GM12865 (cell line): ENCODE measurements around the gene ZNF83.

Experiments used
- DNase-seq: peaks from one replicate; pipeline ENCODE4 v3.0.0; 2010; ENCODE audit warnings: low read depth
- H3K4me3 ChIP-seq: 2 replicates; pipeline ENCODE4 v1.5.1; 2011; ENCODE audit warnings: mild to moderate bottlenecking, low read depth, low read length, control low read depth
- TF ChIP-seq, protein P1 (sequence below): IDR thresholded peaks from 2 replicates; pipeline ENCODE4 v1.5.1; 2011; ENCODE audit warnings: low read length, control low read depth, low read depth, inconsistent platforms; ENCODE audit not compliant: insufficient read depth; ENCODE audit errors: missing control alignments

The ZNF83 gene

DNA sequence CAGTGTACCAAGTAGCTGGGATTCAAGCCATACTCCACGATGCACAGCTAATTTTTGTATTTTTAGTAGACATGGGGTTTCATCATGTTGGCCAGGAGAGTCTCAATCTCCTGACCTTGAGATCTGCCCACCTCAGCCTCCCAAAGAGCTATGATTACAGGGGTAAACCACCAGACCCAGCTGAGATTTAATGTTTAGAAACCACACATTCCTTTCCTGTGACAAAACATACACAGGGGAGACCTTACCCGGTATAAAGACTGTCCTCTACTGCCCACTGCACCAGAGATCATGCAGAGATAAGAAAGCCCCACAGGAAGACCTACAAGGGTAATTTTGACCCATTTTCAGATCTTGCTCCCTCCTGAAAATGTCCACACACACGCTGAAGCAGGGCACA, 22.8 kb upstream of the ZNF83 start:
- no peak overlapping the region for H3K4me3 ChIP-seq
- TF ChIP-seq, protein P1, sequence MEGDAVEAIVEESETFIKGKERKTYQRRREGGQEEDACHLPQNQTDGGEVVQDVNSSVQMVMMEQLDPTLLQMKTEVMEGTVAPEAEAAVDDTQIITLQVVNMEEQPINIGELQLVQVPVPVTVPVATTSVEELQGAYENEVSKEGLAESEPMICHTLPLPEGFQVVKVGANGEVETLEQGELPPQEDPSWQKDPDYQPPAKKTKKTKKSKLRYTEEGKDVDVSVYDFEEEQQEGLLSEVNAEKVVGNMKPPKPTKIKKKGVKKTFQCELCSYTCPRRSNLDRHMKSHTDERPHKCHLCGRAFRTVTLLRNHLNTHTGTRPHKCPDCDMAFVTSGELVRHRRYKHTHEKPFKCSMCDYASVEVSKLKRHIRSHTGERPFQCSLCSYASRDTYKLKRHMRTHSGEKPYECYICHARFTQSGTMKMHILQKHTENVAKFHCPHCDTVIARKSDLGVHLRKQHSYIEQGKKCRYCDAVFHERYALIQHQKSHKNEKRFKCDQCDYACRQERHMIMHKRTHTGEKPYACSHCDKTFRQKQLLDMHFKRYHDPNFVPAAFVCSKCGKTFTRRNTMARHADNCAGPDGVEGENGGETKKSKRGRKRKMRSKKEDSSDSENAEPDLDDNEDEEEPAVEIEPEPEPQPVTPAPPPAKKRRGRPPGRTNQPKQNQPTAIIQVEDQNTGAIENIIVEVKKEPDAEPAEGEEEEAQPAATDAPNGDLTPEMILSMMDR, result no peak
- no peak for DNase-seq

DNA sequence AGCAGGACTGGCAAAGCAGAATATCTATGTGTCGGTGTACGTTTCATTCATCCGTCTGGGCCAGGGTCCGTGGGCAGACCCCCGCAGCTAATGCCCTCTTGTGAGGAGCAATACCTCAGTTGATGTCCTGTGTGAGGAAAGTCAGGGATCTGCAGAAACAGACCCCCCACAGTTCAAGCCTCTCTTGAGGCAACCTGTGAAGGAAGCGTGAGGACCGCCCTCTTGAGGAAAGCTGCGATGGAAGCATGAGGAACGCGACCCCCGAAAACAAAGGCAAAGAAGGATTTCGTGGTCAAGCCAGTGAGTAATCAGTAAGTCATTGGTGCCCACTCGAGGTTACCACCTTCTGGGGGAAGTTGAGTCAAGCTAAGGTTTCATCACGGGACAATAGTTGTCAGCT, 20.9 kb upstream of the ZNF83 start:
- H3K4me3 ChIP-seq, result no peak overlapping the region
- DNase-seq, result no peak
- TF ChIP-seq, protein P1, result no peak

DNA sequence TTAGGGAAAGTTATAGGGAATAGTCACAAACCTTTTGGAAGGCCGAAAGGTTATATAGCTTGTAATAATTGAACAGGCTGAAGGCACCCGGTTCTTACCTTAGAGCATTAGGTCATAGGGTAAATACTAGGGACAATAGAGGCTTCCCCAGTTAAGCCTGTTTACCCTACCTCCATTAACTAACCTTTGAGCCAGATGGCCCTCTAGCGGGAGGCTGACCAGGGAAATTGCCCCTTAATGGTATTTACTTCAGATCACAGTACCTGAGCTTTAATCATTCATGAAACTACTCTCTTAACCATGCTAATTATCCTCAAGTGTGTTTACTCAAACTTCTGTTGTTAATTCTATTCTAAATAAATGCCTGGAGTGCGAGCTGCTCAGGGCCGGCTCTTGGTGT, 20.4 kb upstream of the ZNF83 start:
- no peak for DNase-seq
- no peak overlapping the region for H3K4me3 ChIP-seq
- TF ChIP-seq, protein P1, result no peak

DNA sequence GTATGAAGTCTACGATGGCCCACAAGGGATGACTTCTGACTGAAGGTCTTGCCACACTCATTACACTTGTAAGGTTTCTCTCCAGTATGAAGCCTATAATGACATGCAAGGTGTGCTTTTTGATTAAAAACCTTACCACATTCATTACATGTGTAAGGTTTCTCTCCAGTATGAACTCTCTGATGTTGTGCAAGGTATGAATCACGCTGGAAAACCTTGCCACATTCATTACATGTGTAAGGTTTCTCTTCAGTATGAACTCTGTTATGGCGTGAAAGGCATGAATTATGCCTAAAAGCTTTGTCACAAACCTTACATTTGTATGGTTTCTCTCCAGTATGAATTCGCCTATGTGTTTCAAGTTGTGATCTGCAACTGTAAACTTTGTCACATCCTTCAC, 15.0 kb upstream of the ZNF83 start:
- DNase-seq, result no peak
- no peak overlapping the region for H3K4me3 ChIP-seq
- TF ChIP-seq, protein P1, result no peak

DNA sequence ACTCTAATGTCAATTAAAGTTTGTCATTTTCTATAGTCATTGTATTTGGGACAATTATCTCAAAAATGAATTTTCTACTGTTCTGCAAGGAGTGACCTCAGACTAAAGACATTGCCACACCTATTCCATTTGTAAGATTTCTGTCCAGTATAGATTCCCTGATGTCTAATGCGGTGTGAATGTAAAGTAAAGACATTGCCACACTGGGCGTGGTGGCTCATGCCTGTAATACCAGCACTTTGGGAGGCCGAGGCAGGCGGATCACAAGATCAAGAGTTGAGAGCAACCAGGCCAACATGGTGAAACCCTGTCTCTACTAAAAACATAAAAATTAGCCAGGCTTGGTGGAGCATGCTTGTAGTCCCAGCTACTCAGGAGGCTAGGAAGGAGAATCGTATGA, 13.8 kb upstream of the ZNF83 start:
- TF ChIP-seq, protein P1, result no peak
- H3K4me3 ChIP-seq, result no peak overlapping the region
- DNase-seq, result no peak

DNA sequence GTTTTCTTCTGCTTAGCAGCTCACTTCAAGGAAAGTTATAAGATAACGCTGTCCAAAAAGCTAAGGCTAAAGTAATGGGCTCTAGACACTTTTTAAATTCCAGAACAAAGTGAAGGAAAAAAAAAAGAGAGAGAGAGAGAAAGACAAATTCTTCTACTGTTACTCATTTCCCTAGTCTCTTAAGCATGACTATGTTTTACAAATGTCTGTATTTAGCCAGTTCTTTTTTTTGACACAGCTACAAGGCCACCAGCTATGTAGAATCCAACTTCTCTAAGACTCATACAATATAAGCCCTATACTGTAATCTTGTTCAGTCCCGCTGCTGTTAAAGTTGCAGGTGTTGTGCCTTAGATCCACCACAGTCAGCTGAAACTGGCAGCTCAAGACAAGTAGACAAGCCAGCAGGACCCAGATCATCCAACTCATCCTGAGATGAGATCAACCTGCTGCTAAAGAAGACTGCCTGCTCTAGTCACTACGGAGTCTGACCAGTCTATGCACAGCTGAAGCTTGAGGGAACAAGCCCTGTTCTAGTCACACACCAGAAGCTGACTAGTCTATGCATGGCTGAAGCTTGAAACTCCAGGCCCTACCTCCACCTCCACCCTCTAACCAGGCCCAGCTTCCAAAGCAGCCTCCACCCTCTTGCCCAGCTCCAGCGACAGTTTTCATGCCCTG, 10.3 kb upstream of the ZNF83 start:
- DNase-seq, result no peak
- H3K4me3 ChIP-seq, result no peak overlapping the region
- TF ChIP-seq, protein P1, result no peak
